Prostate gland (tissue), 2 donors: ENCODE results near the gene ITGB5.

Source experiments
- POLR2A ChIP-seq: fragments of 450-650 bp; IDR thresholded peaks from one replicate; pipeline ENCODE4 v1.6.1; 2016; ENCODE audit warnings: antibody characterized with exemption, mild to moderate bottlenecking
- TF ChIP-seq, protein P1 (sequence below), 4 experiments: fragments of 200-600 bp in 2 of 4; fragments of 450-650 bp in 2 of 4; sonication (generic) in 2 of 4; IDR thresholded peaks; 1 replicate in 3 of 4; 2 replicates in 1 of 4; pipeline ENCODE4 v1.5.1; 2016 to 2019; ENCODE audit warnings: antibody characterized with exemption in 4 of 4, mild to moderate bottlenecking in 2 of 4, moderate library complexity in 2 of 4

GRCh38 chr3:124796477-124796876 lies 90.7 kb downstream of the ITGB5 start:
- TF ChIP-seq, protein P1, sequence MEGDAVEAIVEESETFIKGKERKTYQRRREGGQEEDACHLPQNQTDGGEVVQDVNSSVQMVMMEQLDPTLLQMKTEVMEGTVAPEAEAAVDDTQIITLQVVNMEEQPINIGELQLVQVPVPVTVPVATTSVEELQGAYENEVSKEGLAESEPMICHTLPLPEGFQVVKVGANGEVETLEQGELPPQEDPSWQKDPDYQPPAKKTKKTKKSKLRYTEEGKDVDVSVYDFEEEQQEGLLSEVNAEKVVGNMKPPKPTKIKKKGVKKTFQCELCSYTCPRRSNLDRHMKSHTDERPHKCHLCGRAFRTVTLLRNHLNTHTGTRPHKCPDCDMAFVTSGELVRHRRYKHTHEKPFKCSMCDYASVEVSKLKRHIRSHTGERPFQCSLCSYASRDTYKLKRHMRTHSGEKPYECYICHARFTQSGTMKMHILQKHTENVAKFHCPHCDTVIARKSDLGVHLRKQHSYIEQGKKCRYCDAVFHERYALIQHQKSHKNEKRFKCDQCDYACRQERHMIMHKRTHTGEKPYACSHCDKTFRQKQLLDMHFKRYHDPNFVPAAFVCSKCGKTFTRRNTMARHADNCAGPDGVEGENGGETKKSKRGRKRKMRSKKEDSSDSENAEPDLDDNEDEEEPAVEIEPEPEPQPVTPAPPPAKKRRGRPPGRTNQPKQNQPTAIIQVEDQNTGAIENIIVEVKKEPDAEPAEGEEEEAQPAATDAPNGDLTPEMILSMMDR (IDR thresholded peaks at IDR 0.05): no peak
- TF ChIP-seq POLR2A: no peak
